ENCODE measurements around the gene UBE2E1.

The UBE2E1 gene

DNA sequence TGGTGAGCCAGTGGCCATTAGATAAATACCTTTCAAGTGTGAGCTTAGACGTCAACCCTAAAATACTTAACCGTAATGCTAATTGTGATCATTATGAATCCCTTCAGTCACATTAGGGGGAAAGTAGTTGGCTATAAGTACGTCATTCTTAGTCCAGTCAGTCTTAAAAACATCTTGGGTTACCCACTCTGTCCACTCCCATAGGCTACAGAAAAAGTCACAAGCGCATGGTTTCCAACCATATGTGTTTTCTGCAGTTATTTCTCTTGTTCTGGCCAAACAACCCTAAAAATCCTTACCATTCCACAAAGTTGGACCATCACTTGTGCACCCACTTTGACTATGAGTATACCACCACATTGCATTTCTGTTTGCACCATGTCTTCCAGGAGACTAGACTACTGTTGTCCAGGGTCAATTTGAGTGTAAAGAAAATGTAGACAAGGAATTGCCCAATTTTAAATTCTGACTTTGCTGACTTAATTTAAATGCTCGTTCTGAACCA, 114.4 kb downstream of the UBE2E1 start:
- no peak for DNase-seq

- no peak for DNase-seq
These were observed 115.3 kb downstream of the UBE2E1 start for GRCh38 chr3:23921052-23921511.

- no peak for DNase-seq
These were observed 118.0 kb downstream of the UBE2E1 start for GRCh38 chr3:23923786-23924185.

GRCh38 chr3:23926246-23926645, 120.5 kb downstream of the UBE2E1 start:
- DNase-seq: no peak

- no peak for DNase-seq
These were observed 121.0 kb downstream of the UBE2E1 start for GRCh38 chr3:23926736-23927135.

- no peak for DNase-seq
These were observed 122.8 kb downstream of the UBE2E1 start for GRCh38 chr3:23928524-23928923.

DNA sequence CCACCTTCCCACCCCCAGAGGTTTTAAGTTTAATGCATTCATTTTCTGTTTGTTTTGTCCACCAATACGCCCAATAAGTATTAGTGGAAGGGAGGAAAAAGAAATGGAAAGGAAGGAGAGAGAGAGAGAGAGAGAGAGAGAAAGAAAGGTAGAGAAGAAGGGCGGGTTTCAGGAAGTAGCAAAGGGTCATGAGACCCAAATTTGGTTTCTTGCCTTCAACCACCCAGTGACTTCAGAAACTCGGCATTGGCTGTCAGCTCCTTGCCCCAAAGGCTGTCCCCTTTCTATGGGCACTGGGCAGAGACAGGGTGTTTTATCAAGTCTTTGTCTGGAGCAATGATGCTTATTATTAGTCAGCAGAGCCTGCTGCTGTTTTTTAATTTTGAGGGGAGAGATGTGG, 125.8 kb downstream of the UBE2E1 start:
- DNase-seq: no peak

DNA sequence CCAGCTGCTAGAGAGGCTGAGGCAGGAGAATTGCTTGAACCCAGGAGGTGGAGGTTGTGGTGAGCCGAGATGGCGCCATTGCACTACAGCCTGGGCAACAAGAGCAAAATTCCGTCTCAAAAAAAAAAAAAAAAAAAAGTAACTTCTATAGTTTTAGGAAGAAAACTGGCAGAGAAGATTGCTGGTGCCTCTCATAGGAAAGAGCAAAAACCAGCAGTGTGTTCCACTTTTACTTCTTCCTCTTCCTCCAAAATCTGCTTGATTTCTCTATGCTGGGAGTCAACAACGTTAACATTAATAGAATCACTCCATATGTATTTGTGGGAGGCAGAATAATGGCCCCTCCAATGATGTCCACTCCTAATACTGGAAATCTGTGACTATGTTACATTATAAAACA, 126.8 kb downstream of the UBE2E1 start:
- no peak for DNase-seq

- DNase-seq: no peak
These were observed 128.5 kb downstream of the UBE2E1 start for GRCh38 chr3:23934253-23934652.

DNA sequence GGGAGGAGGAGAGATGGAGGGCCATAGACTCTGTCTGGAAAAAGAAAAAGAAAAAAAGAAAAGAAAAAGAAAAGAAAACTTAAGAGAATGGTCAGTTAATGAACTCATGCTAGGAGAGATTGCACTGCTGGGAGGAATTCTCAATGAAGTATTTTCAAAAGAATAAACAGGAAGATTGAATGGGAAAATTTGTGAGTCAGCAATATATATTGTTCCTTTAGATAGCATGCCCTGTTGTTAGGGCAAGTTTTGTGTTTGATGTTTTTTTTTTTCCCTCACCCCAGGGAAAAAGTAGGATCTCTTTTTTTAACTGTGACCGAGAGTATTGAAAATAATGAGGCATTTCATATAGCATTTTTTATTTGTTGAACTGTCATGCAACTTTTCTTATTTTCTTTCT, 131.5 kb downstream of the UBE2E1 start:
- no peak for DNase-seq

DNA sequence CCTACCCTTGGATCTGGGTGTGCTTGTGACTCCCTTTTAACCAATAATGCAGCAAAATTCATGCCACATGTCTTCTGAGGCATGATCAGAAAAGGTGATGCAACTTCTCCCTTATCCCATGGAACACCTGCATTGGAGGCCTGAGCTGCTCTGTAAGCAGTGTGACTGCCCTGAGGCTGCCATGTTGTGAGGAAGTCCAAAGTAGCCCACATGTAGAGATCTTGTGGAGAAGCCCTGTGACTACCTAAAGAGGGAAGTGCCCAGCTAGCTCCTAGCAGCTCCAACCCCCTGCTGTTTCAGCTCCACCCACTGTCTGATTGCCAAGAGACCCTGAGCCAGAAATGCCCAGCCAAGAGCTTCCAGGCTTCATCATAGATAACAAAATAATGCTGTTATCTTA, 132.9 kb downstream of the UBE2E1 start:
- DNase-seq: no peak

DNA sequence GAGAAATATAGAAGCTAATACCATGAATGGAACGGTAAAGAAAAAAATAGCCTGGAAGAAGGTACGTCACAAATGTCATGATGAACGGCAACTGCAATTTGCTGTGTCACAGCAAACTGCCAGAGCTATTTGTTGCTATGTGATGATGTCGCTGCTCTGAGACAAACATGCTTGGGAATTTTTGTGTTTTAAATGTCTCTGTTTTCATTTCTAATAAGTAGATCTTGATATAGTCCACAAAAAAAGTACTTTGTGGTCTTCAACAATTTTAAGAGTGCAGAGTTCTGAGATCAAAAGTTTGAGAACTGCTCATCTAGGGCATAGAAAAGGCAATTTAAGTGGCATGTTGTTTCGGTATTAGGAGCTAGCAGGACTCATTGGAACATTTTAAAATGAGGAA, 135.0 kb downstream of the UBE2E1 start:
- DNase-seq: no peak
